Measurements from ENCODE around the gene ATAD2B.

Gene ATAD2B

DNA sequence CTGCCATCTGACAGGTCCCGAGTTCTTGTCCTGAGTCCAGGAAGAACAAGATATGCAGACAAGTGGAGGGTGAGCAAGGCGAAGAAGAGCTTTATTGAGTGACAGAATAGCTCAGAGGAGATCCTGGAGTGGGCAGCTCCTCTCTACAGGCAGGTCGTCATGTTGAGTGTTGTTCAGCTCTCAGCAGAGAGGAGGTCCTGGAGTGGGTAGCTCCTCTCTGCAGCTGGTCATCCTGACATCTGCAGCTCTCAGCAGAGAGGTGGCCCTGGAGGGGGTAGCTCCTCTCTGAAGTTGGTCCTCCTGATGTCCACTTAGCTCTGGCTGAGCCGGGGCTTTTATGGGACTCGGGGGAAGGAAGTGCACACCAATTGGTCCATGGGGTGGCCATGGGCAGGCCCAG, 90.4 kb downstream of the ATAD2B start:
- DNase-seq, result no peak

DNA sequence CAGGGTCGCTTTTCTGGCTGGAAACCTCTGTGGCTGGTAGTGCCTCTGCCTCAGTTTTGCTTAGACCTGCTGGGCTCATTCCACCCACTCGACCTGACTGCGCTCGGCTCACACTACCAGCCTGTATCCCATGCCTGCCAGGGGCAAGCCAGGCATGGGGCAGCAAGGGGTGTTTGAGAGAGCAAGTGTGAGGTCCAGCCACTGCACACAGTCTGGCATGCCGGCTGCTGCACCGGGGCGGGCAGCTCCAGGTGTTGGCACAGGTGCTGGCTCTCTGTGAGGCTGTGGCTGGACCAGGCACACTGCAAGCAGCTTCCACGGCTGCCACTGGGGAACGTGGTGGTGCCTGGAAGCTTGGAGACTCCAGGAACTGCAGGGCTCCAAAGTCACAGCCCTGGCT, 90.9 kb downstream of the ATAD2B start:
- no peak for DNase-seq

- DNase-seq, result no peak
These were observed 91.5 kb downstream of the ATAD2B start for GRCh38 chr2:23835423-23835822.

GRCh38 chr2:23828986-23829385, 97.9 kb downstream of the ATAD2B start:
- no peak for DNase-seq

DNA sequence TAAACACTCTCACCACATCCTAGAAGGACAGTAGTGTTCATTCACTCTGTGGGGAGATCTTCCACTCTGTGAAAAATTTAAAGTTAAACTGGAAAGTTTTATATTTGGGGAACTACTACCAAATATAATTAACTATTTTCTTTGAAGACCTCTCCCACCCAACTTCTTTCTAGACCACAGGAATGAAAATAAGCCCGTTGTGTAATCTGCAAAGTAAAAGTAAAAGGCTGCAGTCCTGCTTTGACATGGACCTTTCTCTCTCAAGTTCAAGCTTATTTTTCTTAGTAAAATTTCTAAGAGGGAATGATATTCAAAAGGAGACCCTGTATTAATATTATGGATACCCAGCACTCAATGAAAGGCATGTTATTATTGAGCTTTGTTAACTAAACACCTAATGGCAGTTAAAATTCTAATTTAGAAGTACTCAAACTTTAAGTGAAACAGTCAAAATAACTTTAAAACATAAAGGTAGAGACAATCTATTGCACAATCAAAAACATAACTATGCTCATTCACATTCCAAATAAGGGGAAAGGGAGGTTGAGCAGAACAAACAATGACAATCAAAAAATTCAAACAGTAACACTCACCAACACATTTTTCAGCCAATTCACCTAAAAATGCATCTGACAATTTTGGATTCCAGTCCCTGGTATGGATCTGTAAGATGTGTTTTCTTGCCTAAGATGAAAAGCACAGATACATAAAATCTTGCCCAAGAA, 98.5 kb downstream of the ATAD2B start:
- no peak for DNase-seq

- DNase-seq, result no peak
These were observed 99.6 kb downstream of the ATAD2B start for GRCh38 chr2:23827287-23827686.

GRCh38 chr2:23826771-23827170, 100.2 kb downstream of the ATAD2B start:
- no peak for DNase-seq

- no peak for DNase-seq
These were observed 100.9 kb downstream of the ATAD2B start for GRCh38 chr2:23826040-23826439.

- no peak for DNase-seq
These were observed 102.1 kb downstream of the ATAD2B start for GRCh38 chr2:23824777-23825212.

- DNase-seq, result no peak
These were observed 103.1 kb downstream of the ATAD2B start for GRCh38 chr2:23823863-23824262.

DNA sequence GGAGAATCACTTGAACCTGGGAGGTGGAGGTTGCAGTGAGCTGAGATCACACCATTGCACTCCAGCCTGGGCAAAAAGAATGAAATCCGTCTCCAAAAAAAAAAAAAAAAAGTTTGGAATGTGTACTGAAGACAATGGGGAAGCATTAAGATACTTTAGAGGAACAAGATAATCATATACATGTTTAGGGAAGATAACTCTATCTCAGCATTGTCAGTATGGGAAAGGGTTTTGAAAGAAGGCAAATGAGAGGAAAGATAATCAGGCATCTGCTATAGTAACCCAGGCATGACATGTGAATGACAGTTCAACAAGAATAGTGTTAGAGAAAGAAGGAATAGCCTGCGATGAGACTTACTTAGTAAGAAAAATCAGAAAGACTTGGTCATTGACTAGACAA, 112.0 kb downstream of the ATAD2B start:
- no peak for DNase-seq

GRCh38 chr2:23813438-23813837, 113.5 kb downstream of the ATAD2B start:
- no peak for DNase-seq

- no peak for DNase-seq
These were observed 117.8 kb downstream of the ATAD2B start for GRCh38 chr2:23809150-23809549.

DNA sequence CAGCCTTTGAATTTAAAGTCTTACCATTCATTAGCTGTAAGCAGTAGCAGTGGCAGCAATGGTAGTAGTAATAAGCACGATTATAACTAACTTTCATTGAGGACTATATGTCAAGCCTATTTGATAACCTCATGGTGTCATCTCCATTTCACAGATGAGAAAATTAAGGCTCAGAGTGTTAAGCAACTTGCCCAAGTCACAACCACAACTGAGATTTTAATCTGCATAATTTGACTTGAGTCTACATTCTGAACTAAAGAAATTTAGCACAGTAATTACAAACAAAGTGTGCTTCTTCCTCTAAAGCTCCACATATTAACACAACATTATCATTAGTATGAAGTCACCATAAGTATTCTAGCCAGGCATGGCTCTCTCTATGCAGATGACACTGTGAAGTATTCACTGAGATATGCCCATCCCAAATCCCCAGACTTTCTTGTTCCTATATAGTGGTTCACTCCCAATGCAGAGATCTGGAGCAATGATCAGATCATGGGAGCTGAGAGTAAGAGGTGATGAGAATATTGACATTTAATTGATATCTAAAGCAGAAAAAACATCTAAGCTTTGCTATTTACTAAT, 120.2 kb downstream of the ATAD2B start:
- no peak for DNase-seq

GRCh38 chr2:23806201-23806600, 120.7 kb downstream of the ATAD2B start:
- no peak for DNase-seq

- DNase-seq, result no peak
These were observed 122.9 kb downstream of the ATAD2B start for GRCh38 chr2:23803965-23804542.

DNA sequence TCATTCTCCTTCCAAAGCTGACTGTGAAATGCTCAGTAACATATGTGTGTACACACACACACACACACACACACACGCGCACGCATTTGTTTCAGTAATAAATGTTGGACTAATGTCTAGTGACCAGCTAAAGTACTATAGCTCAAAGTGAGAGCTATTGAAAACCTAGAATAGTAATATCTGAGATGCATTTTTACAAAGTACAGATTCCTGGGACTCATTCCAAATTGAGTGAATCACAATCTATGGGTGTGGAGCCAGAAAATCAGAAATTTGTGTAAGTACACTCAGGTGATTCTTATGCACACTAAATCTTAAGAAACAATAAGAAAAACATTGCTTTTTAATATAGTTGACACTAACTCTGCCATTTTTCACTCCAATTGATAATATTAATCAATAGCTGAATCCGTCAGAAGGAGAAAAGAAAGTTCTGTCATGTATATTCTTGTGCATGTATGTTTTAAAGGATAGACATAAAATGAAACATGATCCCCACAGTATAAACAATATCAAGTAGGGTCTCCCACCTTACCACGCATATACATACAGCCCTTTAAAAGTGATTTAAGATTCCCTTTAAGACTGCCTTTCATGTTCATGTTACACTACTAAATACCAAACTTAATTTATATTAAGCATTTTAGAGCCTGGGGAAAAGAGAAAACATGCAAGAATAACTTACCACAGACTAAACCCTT, 123.5 kb downstream of the ATAD2B start:
- no peak for DNase-seq

DNA sequence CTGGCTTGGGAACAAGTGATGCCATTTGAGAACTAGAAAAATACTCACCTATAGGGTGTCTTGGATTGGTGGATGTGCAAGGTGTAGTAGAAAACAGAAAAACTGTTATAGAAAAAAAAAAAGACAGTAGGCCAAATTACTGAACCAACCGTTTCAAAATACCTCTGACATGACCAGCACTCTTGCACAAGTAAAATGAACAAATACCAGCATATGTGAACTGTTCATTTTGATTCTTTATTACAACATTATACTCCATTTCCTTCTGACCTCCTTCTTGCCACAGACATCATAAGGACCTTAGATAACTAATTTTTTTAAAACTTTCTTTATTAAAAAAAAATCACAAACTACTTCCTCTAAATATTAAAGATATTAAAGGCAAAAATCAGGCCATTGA, 125.5 kb downstream of the ATAD2B start:
- no peak for DNase-seq

GRCh38 chr2:23794234-23794633, 132.7 kb downstream of the ATAD2B start:
- DNase-seq, result no peak

DNA sequence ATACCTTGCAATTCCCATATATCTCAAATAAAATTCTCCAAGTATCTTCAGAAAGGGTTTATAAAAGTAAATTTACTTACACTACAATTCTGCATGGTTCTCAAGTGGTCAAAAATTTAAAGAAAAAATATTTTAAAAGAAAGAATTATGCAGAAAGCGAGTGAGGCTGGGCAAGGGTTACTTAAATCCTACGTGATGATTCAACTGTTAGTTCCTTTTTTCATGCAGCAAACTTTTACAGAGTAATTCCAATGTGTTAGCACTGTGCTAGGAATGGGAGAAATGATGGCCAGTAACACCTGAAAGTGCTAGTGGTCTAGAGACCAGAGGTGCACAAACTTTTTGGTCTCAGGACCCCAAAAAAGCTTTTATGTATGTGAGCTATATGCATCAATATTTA, 133.4 kb downstream of the ATAD2B start:
- DNase-seq, result no peak

DNA sequence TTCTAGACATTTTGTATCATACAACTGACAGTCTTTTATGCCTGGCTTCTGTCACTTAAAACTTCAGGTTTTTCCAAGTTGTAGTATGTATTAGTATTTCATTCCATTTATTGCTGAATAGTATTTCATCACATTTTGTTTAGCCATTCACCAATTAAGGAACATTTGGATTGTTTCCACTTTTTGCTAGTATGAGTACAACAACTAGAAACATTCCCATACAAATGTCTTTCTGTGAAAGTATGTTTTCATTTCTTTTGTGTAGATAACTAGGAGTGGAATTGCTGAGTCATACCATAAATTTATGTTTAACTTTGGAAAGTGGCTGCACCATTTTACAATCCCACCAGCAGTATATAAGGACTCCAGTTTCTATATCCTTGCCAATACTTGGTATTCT, 135.9 kb downstream of the ATAD2B start:
- no peak for DNase-seq

GRCh38 chr2:23789012-23789411, 137.9 kb downstream of the ATAD2B start:
- no peak for DNase-seq

DNA sequence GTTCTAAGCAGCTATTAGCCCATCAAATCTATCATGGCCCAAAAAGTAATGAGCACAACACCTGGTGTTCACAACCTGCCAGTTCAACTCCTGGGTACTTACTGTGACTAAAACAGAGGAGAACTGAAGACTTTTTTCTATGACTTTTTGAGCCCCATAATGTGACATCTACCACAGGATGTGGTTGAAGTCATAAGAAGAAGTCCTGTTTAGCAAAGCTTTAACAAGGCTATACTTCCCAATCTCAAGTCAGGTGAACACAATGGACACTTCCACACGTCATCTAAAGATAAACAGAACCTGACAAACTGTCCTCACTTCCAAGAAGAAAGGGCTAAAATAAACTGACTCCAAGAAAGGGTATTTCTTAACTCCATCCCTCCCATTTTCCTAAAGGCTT, 138.8 kb downstream of the ATAD2B start:
- no peak for DNase-seq

DNA sequence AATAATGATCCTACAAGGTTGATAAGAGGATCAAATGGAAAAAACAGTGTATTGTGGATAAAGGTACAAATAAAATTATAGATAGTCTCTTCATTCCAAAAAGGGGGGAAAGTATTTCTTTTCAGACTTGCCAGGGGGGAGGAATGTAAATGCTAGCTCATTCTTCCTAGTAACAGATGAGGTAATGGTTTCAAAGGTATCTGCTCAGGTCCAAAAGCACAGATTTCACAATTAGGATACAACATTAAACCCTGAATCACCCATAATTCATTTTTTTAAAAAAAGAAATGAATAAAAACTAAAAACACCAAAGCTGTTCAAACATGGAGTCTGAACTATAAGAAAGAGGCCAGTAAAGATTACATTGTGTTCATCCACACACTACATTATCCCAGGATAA, 142.0 kb downstream of the ATAD2B start:
- DNase-seq, result no peak

Data from DMS153 (cell line).